Peyer's patch (tissue), 4 donors: ENCODE data around the gene ATRIP.

Source experiments
- POLR2A ChIP-seq, 2 donors: fragments of 450-650 bp; IDR thresholded peaks; one replicate each; pipeline ENCODE4 v1.5.1; 2017; ENCODE audit warnings: antibody characterized with exemption in 2 of 2, mild to moderate bottlenecking in 2 of 2, moderate library complexity in 2 of 2
- TF ChIP-seq, protein P1 (sequence below), 6 experiments: fragments of 450-650 bp in 4 of 6; fragments of 200-600 bp in 2 of 6; sonication (generic) in 1 of 6; IDR thresholded peaks; one replicate each; pipeline ENCODE4 v1.5.1; 2017 to 2019; ENCODE audit warnings: antibody characterized with exemption in 6 of 6, mild to moderate bottlenecking in 3 of 6, moderate library complexity in 1 of 6

- no peak for TF ChIP-seq POLR2A (IDR thresholded peaks at IDR 0.05)
- TF ChIP-seq, protein P1, sequence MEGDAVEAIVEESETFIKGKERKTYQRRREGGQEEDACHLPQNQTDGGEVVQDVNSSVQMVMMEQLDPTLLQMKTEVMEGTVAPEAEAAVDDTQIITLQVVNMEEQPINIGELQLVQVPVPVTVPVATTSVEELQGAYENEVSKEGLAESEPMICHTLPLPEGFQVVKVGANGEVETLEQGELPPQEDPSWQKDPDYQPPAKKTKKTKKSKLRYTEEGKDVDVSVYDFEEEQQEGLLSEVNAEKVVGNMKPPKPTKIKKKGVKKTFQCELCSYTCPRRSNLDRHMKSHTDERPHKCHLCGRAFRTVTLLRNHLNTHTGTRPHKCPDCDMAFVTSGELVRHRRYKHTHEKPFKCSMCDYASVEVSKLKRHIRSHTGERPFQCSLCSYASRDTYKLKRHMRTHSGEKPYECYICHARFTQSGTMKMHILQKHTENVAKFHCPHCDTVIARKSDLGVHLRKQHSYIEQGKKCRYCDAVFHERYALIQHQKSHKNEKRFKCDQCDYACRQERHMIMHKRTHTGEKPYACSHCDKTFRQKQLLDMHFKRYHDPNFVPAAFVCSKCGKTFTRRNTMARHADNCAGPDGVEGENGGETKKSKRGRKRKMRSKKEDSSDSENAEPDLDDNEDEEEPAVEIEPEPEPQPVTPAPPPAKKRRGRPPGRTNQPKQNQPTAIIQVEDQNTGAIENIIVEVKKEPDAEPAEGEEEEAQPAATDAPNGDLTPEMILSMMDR (IDR thresholded peaks at IDR 0.05): no peak
These were observed 18.4 kb upstream of the ATRIP start for GRCh38 chr3:48428088-48428571.
